SK-MEL-5 (cell line): ENCODE measurements around the gene TSSK2. TPM values are rescaled to one million over a fixed set of nuclear protein-coding genes. Genes with fewer than 3 reads are reported as not detected.

Experiments used
- DNase-seq: peaks from one replicate; pipeline ENCODE4 v3.0.0-alpha.2; 2016; ENCODE audit warnings: low read depth, low spot score
- in situ Hi-C: cut with HindIII; loops from 2 replicates; pipeline ENCODE4 v1.10.0; 2016; ENCODE audit warnings: low sequenced_read_pairs, high pct_unique_total_duplicates, low pct_unique_long_range_greater_than_20kb
- total RNA-seq: library from RNA; depleted of rRNA; stranded (reverse); fragments of >200 nt; shearing (Covaris generic); gene quantifications from 2 replicates; pipeline ENCODE4 v1.2.3, GENCODE V29; 2014

The TSSK2 gene
- total RNA-seq, 1 experiment from 2014 or later: not detected

DNA sequence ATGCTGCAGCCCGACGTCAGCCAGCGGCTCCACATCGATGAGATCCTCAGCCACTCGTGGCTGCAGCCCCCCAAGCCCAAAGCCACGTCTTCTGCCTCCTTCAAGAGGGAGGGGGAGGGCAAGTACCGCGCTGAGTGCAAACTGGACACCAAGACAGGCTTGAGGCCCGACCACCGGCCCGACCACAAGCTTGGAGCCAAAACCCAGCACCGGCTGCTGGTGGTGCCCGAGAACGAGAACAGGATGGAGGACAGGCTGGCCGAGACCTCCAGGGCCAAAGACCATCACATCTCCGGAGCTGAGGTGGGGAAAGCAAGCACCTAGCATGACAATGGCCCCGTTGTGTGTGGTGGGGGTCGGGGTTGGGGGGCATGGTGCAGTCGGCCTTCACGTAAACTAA is 1.0 kb downstream of the TSSK2 start:
- no peak for DNase-seq
- in situ Hi-C loops: no loop called here

DNA sequence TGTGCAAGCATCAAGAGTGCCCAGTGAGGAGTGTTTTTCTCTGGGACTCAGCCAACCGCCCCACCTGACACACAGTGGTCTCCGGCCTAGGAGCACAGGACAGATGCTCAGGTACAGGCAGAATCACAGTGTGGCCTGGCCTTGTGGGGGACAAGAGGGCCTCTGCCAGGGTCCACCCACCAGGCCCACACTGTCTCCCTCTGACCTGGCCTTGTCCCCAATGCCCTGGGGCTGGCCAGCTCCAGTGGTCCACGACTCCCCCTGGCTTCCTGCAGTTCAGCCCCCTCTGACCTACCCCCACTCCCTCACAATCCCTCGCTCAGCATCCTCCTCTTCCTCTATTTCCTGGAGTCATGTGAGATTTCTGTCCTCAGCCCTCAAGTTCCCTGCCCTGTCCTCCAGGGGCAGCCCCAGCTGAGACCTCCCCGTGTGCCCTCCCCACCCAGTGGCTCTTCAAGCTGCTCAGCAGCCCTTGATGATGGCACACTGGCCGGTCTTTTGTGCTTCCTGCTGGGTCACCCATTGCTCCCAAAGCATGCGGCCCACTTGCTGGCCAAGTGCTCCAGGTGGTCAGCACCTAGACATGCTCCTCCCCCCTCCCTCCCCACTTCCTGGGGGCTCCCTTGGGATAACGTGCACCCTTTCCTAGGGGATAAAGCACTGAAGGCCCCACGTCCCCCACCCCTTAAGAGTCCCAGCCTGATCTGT is 1.7 kb downstream of the TSSK2 start:
- DNase-seq: no peak
- in situ Hi-C loops: no loop called here

- in situ Hi-C loops: no loop called here
- no peak for DNase-seq
Measured at GRCh38 chr22:19133561-19133960, 2.5 kb downstream of the TSSK2 start.

GRCh38 chr22:19134176-19134831 is 3.2 kb downstream of the TSSK2 start:
- in situ Hi-C loops: no loop called here
- DNase-seq: no peak

DNA sequence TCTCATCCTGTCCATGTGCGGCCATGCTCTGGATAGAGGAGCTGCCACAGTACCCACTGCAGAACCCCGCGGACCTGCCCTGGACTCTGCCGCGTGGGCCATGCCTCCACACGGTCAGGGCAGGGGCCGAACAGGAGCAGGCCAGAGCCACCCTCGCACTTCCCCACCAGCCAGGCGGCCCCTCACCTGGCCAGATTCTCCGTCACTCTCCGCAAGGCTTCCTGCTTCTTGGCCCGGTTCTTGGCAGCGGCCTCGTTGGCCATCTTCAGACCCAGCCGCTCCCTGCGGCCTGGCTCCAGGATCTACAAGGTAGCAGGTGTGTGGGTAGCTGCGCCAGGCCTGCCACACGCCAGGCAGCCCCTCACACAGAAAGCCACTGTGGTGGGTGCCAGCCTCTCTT is 3.8 kb downstream of the TSSK2 start:
- DNase-seq: no peak
- in situ Hi-C loops: no loop called here

DNA sequence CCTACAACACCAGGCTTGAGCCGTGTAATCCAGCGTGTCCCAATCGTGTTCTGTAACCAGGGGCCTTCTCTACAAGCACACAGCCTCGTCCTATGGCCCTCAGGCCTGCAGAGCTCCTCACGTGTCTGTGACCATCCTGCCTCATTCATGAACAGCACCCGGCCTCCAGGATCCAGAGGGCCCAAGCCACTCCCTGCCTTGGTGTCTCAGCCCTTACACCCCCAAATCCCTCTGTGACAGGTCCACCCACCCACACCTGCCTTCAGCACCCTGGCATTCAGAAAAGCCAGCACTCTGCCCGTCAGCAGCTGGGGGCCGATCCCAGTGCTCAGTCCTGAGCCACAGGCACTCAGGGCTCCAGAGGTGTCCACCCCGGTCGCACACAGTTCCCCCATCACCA is 5.8 kb downstream of the TSSK2 start:
- in situ Hi-C loops: no loop called here
- no peak for DNase-seq

DNA sequence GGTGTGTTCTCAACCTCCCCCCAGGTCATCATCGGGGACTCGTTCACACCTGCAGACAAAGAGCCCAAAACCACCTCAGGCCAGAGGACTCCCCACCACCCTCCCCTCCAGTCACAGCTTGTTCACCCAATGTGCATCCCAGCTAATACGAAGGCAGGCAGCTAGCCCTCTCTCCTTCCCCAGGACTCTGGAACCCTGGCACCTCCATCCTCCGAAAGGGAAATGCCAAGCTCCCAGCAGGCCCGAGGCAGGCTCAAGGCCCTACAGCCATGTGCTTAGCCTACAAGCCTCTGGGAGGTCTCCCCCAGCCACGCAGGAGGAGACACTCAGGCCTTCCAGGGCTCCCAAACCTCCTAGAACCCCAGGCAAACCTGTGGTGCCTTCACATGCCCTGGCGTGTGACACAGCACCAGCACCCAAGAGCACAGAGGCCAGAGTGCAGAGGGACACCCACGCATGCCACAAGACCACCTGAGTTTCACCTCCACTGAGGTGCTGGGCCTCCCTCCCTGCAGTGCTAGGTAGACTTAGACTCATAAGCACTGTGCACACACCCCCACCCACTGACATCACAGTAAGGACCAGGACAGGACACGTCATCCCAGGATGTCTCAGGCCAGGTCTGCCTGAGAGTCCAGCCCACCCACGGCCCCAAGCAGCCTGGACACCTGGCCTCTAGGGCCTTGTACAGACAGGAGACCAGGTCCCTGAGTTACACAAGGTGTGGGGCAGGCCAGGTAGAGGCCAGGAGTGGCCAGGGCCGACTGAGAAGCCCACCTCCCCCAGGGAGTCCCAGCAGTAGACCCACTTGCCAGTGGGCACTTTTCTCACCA is 6.5 kb downstream of the TSSK2 start:
- no peak for DNase-seq
- in situ Hi-C loops: no loop called here

DNA sequence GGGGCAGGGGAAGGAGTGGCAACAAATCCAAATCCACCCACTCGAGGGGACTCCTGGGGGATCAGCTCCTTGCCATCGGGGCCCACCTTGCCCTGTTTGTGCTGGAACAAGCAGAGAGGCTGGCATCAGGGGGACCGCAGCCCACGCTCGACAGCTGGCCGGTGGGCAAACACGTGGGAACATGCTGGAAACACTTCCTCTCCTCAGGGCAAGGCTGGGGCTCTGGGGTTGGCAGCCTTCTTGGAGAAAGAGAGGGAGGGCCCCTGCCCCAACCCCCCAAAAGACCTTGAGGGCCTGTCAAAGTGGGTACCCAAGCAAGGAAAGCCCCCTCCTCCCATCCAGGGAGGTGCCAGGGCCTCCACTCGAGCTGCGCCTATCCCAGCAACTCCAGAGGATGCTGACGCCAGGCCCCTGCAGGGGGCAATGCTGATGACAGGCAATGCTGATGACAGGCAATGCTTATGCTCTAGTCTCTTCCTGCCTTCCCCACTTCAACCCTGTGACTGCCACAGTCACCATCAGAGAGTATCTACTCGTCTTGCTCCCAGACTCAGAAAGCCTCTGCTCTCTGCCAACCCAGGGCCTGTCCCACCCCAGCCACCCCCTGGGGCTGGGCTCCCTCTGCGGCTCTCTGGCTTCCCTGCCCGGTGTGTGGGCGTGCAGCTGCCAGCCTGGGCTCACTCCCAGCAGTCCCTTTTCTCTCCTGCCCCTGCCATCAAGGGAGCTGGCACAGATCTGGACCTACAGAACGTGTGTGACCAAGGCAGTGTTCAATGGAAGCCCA is 7.3 kb downstream of the TSSK2 start:
- in situ Hi-C loops: no loop called here
- DNase-seq: no peak

DNA sequence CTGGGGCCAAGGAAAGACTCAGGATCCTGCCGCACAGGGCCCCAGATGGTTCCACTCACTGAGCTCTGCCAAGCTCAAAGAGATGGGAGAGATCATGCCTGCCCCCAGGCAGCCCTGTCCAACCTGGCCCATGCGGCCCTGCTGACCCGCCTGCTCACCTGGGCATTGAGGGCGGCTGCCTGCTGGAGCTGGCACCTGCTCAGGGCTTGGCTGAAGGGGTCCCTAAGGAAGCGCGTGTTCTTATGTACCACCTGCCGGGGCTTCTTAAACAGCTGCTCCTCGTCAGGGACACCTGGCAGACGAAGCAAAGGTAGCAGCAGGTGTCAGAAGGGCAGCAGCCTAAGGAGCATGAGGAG is 7.9 kb downstream of the TSSK2 start:
- DNase-seq: no peak
- in situ Hi-C loops: no loop called here

DNA sequence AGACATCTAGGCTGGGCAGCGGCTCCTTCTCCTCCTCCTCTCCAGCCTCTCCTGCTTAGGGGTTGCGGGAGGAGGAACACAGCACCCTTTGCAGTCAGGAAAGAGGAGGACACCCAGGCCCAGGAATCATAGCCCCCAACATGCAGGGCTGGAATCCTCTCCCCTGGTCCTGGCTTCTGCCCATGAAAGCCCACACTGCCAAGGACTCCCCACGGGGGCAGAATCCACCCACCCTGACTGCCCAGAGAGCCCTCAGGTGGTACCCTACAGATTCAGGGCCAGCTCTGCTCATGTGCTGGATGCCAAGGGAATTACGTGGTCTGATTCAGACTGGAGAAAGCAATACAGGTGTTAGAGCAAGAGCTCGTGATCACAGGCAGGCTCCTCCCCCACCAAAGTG is 8.9 kb downstream of the TSSK2 start:
- DNase-seq: no peak
- in situ Hi-C loops: no loop called here

- in situ Hi-C loops: no loop called here
- no peak for DNase-seq
Measured at GRCh38 chr22:19142394-19142793, 11.3 kb downstream of the TSSK2 start.

- in situ Hi-C loops: no loop called here
- DNase-seq: no peak
Measured at GRCh38 chr22:19143212-19143611, 12.1 kb downstream of the TSSK2 start.

- in situ Hi-C loops: no loop called here
- DNase-seq: no peak
Measured at GRCh38 chr22:19143967-19144400, 12.9 kb downstream of the TSSK2 start.

DNA sequence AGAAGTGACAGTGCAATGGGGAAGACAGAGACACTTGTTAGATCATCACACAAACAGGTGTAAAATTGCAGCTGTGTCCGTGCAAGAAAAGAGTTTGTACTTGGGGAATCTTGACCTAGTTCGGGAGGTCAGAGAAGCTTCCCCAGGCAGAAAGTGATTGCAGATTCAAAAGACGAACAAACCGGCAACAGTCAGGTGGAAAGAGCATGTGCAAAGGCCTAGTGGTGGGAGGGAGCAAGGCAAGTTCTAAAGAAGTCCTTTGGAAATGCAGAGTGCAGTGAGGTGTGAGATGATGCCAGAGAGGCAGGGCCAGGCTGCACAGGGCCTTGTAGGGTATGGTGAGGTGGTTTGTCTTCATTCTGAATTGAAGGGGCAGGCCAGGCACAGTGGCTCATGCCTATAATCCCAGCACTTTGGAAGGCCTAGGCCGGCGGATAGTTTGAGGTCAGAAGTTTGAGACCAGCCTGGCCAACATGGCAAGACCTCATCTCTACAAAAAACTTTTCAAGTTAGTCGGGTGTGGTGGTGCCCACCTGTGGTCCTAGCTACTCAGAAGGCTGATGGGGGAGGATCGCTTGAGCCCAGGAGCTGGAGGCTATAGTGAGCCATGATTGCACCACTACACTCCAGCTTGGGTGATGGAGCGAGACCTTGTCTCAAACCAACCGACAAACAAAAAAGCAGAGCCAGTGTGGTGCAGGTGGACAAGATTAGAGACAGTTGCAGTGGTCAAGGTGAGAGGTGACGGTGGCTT is 15.3 kb downstream of the TSSK2 start:
- no peak for DNase-seq
- in situ Hi-C loops: no loop called here

DNA sequence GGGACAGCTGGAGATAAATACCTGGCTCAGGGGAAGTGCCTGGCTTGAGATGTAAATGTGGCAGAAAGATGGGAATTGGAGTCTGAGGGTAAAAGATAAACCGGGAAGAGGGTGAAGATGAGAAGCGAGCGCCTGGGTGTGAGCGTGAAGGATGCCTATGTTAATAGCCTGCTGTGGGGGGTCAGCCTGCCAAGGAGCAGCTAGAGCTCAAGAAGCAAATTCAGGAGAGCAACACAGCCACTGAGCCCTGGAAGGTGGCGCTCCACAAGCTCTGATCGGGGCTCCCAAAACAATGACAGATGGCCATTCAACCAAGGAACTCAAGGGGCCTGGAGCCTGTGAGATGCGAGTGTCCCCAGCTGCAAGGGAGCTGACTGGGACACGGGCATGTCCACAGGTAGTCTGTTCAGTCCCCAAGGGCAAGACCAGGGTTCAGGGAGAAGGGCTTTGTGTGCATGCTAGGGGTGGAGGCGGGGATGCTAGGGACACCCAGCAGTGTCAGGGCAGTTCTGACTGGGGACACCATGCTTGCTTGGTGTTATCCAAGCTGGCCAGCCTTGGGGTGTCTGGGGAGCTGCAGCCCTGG is 16.2 kb downstream of the TSSK2 start:
- DNase-seq: no peak
- in situ Hi-C loops: no loop called here

GRCh38 chr22:19148417-19149046 is 17.4 kb downstream of the TSSK2 start:
- in situ Hi-C loops: no loop called here
- no peak for DNase-seq
